GM18508 (cell line): ENCODE data around the gene PC.
"Not testable (repeated sequence)": the region's sequence is repeated elsewhere in the genome, so short reads cannot be mapped to it uniquely, and the experiment has no call there.

Source experiments
- ATAC-seq: cut with Tn5 transposase; IDR thresholded peaks from one replicate; pipeline ENCODE4 v1.9.1; 2021; ENCODE audit warnings: moderate number of reproducible peaks; ENCODE audit not compliant: insufficient read depth, unreplicated experiment

Gene PC, protein sequence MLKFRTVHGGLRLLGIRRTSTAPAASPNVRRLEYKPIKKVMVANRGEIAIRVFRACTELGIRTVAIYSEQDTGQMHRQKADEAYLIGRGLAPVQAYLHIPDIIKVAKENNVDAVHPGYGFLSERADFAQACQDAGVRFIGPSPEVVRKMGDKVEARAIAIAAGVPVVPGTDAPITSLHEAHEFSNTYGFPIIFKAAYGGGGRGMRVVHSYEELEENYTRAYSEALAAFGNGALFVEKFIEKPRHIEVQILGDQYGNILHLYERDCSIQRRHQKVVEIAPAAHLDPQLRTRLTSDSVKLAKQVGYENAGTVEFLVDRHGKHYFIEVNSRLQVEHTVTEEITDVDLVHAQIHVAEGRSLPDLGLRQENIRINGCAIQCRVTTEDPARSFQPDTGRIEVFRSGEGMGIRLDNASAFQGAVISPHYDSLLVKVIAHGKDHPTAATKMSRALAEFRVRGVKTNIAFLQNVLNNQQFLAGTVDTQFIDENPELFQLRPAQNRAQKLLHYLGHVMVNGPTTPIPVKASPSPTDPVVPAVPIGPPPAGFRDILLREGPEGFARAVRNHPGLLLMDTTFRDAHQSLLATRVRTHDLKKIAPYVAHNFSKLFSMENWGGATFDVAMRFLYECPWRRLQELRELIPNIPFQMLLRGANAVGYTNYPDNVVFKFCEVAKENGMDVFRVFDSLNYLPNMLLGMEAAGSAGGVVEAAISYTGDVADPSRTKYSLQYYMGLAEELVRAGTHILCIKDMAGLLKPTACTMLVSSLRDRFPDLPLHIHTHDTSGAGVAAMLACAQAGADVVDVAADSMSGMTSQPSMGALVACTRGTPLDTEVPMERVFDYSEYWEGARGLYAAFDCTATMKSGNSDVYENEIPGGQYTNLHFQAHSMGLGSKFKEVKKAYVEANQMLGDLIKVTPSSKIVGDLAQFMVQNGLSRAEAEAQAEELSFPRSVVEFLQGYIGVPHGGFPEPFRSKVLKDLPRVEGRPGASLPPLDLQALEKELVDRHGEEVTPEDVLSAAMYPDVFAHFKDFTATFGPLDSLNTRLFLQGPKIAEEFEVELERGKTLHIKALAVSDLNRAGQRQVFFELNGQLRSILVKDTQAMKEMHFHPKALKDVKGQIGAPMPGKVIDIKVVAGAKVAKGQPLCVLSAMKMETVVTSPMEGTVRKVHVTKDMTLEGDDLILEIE

DNA sequence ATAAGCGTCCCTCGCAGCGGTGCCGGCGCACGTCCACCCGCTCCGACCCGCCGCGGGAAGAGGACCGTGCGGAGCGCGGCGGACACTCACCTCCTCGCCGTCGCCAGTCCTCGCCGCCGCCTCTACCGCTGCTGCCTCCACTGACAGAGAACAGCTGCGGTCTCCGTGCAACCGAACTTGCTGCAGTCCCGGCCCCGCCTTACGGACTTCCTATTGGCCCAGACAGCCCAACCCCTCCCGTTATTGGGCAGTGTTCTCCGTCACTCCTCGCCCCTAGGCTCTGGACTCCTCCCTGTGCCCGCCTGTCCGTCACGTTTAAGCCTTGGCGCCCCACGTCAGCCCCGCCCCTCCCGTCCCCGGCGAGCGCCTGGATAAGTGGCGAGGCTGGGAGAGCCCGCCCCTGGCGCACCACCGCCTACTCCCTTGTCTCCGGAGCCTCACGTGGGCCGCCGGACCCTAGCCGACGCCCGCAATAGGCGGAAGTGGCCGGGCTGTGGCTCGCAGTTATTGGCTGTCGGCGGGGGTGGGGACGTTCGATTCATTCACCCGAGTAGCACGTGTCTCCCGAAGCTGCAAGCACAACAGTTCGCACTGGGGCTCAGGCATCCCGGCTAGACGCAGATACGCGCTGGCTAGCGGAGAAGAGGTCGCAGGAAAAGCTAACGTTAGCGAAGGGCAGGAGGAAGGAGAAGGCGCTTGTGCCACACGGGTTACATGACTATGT is at the start of gene PC:
PC (minus strand) TSS at position 152 of the 724 bp plus-strand sequence. CDS start 86,224 bp downstream, outside the sequence.
- no peak for ATAC-seq

DNA sequence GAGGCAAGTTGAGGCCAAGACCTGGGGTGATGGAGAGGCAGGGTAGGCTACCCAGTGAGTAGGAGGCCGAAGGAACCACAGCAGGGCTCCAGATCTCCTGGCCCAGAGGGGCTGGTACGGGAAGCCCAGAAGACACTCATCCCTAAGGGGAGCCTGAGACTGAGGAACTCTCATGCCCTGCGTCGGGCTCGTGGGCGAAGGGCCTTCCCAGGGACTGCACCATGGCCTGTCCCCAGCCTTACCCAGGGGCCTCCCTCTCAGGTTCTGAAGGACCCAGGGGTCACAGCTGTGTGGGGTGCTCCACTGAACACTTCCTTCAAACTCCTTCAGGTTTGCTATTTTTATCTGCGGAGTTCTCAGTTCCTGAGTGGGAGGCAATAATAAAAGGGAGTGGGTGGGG is 48.9 kb upstream of the PC start:
- ATAC-seq = no peak

DNA sequence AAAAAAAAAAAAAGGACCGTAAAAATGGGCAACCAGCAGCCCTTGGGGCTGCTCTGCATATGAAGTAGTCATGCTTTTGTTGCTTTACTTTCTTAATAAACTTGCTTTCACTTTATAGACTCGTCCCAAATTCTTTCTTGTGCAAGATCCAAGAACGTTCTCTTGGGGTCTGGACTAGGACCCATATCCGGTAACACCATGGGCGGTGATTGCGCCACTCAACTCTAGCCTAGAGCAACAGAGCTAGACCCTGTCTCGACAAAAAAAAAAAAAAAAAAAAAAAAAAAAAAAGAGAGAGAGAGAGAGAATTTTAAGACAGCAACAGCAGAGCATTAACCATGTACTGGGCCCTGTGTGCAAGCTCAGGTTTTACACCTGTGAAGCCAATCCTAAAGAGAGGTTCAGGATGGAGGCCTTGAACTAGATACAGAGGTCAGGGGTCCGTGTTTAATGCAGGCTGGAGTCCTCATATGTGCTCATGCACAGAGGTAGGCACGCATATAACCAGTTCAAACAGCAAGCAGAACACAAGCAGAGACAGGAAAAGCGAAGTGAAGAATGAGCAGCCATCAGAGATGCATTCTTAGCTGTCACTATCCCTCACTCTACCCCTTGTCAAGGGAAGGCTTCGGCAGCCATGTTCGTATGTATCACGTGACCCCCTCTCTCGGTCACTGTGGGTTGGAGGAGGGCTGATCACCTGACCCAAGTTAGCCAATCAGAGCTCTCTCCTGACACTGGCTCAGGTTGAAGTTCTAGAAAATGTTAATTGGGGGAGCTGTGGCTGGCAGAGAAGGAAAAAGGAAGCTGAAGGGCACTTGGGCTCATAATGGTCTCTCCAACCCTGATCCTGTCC is 48.1 kb upstream of the PC start:
- no peak for ATAC-seq

DNA sequence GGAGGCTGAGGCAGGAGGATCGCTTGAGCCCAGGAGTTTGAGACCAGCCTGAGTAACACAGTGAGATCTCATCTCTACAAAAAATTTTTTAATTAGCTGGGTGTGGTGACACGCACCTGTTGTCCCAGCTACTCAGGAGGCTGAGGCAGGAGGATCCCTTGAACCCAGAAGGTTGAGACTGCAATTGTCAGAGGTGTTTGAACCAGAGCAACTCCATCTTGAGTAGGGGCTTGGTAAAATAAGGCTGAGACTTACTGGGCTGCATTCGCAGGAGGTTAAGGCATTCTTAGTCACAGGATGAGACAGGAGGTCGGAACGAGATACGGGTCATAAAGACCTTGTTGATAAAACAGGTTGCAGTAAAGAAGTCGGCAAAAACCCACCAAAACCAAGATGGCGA is 47.0 kb upstream of the PC start:
- not testable (repeated sequence) for ATAC-seq

DNA sequence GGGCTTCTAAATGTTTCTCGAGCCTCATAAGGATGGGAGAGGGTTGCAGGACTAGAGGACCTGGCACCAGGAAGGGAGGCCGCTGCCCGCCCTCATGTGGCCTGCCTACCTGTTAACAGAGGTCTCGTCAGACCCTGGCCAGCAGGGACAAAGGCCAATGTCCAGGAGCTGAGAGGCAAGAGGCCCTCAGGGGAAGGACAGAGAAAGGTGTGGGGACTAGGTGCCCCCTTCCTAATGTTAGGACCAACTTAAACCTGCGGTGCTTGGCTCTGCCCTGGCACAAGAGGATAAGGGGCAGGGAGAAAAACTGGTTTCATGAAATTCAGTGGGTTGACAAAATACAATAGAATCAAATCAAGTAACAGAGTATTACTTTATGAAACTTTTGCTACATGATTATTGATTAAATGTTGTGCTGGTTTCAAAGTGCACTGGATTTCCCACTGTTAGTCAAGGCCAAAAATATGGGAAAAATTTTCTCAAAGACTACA is 44.8 kb upstream of the PC start:
- no peak for ATAC-seq

DNA sequence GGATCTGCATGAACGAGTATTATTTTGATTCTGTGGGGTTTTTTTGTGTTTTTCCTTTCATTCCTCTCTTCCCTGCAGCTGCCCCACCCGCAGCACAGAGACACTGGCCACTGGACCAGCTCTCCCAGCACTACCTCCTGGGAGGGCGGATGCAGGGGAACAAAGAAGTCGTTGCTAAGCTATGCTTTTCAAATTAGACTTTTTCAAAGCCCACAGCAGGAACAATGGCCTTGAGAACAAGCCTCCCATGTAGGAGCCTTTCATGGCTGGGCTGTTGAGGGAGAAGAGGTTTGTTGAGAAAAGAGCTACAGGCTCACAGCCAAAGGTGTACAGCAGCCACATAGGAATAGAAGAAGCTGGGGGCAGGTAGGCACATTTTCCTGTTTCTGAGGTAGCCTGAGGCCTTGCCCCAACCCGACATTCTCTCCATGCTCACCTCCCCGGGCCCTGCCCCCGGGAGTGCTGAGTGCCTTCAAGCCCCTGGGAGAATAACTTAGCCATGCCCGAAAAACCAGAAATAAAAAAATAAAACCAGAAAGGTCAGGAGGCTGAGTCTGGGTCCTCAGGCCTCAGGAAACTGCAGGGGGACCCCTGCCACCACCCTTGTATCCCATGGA is 44.2 kb upstream of the PC start:
- ATAC-seq = no peak

DNA sequence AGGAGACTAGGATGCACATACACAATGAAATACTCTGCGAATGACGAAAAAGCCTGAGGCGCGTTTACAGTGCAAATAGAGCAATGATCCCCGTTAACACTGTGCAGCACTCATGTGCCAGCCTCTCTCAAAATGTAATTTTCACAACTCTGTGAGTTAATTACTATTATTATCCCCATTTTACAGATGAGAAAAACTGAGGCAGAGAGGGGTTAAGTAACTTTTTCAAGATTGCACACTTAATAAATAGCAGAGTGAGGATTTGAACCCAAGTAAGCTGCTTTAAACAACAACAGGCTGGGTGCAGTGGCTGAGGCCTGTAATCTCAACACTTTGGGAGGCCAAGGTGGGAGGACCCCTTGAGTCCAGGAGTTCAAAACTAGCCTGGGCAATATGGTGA is 43.1 kb upstream of the PC start:
- ATAC-seq = no peak

DNA sequence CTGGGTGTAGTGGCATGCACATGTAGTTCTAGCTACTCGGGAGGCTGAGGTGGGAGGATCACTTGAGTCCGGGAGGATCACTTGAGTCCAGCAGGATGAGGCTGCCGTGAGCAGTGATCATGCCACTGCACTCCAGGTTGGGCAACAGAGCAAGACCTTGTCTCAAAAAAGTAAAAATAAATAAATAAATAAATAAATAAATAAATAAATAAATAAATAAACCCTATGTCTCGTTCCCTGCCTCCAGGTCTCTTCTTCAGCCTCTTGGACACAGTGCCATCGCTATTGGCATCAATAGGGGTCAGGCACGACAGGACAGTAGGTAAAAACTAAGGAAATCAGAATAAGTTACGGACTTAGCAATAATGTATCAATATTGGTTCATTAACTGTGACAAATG is 41.4 kb upstream of the PC start:
- ATAC-seq = no peak

DNA sequence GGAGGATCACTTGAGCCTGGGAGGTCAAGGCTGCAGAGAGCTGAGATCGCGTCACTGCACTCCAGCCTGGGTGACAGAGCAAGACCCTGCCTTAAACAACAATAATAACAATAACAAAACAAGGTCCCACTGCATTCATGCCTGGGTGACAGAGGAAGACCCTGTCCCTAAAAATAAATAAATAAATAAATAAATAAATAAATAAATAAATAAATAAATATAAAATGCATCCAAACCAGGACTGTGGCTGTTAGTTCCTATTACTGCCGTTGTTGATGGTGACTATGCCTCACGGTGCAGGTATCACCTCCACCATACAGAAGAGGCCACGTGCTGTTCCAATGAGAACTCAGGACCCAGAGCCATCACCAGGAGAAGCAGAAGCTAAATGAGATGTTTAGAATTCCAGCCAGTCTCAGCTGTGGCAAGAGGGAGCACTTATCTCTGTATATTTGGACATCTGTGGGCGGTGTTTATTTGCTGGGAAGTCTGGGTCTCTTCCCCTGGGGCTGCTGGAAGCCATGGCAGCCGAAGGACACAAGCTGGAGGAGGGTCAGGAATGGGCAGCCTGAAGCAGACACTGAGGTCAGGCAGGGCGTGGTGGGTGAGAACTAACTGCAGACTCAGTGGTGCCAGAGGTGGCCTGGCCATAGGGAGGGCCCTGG is 38.6 kb upstream of the PC start:
- ATAC-seq = no peak

DNA sequence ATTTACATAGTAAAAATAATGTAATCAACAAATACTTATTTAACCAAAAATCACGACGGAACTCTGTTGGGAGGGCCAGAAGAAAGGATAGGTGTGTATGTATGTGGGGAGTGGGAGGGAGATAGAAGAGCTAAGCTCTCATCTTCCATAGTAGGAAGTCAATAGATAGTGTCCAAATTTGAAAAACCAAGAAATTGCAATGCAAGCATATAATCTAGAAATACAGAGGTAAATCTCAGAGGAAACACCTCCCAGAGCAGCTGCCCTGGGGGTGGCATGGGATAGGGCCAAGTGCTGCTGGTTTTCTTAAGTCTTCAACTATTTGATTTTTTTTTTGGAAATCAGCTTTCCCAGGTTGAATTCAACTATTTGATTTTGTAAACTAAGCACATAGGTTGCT is 33.9 kb upstream of the PC start:
- ATAC-seq = no peak

DNA sequence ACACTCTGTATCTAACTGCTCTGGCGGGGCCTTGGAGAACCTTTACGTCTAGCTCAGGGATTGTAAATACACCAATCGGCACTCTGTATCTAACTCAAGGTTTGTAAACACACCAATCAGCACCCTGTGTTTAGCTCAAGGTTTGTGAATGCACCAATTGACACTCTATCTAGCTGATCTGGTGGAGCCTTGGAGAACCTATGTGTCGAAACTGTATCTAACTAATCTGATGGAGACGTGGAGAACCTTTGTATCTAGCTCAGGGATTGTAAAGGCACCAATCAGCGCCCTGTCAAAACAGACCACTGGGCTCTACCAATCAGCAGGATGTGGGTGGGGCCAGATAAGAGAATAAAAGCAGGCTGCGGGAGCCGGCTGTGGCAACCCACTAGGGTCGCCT is 31.2 kb upstream of the PC start:
- not testable (repeated sequence) for ATAC-seq

DNA sequence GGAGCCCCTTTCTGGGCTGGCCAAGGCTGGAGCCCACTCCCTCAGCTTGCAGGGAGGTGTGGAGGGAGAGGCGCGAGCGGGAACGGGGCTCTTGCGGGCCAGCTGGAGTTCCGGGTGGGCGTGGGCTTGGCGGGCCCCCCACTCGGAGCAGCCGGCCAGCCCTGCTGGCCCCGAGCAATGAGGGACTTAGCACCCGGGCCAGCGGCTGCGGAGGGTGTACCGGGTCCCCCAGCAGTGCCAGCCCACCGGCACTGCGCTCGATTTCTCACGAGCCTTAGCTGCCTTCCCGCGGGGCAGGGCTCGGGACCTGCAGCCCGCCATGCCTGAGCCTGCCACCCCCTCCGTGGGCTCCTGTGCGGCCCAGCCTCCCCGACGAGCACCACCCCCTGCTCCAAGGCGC is 30.6 kb upstream of the PC start:
- ATAC-seq = not testable (repeated sequence)

DNA sequence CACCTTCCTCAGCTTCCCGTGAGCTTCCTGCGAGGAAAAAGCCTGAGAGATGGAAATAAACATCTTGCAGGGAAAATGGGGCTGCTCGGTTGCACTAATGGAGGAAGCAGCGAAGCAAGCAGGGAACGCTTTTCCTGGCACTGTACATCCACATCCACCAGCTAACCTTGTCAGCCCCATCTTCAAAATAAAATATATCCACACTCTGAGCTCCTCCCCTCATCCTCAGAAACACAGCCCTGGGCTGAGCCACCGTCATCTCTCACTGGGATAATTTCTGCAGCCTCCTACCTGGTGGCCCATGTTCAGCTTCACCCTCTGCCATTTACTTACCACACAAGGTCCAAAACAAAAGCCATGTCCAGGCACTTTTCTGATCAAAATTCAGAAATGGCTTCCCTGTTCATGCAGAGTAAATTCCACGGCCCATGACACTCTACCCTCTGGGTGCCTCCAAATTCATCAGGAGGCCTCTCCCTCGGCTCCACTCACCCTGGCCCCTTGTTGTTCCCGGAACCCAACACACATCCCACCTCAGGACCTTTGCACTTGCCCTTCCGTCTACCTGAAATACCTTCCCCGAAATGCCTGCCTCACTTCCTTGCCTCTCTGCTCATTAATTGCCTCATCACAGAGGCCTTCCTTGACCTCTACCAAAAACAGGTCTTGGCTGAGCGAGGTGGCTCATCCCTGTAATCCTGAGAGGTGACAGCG is 29.9 kb upstream of the PC start:
- ATAC-seq = no peak

DNA sequence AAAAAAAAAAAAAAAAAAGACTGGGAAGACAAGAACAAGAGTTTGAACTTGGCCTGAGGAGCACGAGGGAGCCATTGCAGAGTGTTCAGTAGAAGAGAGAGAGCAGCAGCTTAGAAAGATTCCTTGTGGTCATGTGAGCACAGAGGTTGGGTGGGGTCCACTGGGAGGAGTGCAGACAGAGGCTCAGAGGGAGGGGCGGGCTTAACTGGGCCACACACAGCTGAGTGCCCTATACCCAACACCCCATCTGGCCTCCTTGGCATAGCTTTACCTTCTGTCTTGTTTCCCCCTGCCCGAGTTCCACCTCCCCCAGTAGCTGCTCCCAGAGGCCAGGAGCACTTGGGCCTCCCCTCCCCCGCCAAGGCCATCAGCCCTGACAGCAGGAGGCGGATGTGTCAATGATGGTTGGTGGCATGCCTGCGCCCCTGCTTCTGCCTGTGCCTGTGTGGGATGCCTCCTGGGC is 29.0 kb upstream of the PC start:
- ATAC-seq = no peak

DNA sequence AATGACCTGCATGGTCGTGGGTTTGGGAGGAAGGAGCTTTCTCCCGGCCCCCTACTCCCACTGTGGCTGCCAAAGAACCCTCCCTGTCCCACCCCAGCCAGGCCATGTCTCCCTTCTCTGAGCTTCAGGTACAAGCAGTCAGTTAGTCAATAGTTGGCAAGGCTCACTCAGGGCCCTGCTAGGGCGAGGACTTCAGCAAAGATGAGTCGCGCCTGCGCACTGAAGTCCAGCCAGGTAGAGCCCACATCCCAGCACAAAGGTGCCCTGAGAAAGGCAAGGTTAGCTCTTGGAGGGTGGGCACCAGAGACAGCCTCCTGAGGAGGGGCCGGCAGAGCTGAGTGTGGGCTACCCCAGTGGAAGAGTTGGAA is 28.0 kb upstream of the PC start:
- ATAC-seq = no peak

DNA sequence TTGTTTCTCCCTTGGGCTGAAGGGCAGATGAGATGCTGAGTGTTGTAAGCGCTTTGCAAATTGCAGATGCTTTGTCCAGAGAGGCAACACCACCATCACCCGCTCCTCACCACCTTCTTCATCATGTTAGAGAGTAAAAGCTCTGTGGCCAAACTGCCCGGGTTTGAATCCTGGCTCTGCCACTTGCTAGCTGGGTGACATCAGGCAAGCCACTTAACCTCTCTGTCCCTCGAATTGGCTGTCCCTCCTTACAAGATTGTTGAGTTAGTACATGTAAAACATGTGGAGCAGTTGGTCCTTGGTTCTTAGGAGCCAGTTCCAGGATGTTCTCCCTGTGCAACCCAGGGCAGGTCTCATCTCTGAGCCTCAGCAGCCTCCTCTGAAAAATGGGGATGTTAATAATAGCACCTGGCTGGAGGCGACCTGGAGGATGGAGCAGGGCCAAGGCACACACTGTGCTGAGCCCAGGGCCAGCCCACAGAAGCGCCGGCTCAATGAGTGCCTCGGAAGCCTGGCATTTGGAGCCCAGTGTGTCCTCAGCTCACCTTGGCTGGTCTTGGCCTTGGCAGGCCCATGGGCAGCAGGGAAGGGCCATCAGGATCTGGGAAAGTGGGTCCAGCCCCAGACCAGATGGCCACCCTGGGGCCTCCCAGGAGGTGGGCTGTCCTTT is 27.5 kb upstream of the PC start:
- ATAC-seq = no peak
